Esophagus squamous epithelium (tissue), 5 donors: Measurements from ENCODE around the gene GNA14. TPM values are rescaled to one million over a fixed set of nuclear protein-coding genes. Genes with fewer than 3 reads are reported as not detected.
A peak's percentile ranks its signal among the peaks of the same experiment; 100 is the strongest.

Experiments used
- DNase-seq: peaks from one replicate; lab custom pipeline; 2025; lab: John Stamatoyannopoulos, UW
- H3K27ac ChIP-seq, 4 donors: fragments of 200-600 bp; sonication (generic); one replicate each; pipeline ENCODE4 v1.5.1; 2016 to 2019; ENCODE audit warnings: mild to moderate bottlenecking in 1 of 4
- H3K27me3 ChIP-seq, 4 donors: fragments of 200-600 bp; sonication (generic); 1 replicate in 3 of 4; 2 replicates in 1 of 4; pipeline versions ENCODE4 v1.5.1 to v1.6.0; 2017 to 2021; ENCODE audit warnings: antibody characterized with exemption in 1 of 4
- H3K36me3 ChIP-seq, 3 donors: fragments of 200-600 bp; sonication (generic); one replicate each; pipeline ENCODE4 v1.5.1; 2016 to 2019
- H3K4me1 ChIP-seq, 3 donors: fragments of 200-600 bp; sonication (generic); one replicate each; pipeline ENCODE4 v1.5.1; 2017 to 2019
- H3K4me3 ChIP-seq, 4 donors: fragments of 200-600 bp; sonication (generic); 1 replicate in 3 of 4; 2 replicates in 1 of 4; pipeline ENCODE4 v1.5.1; 2016 to 2019; ENCODE audit warnings: mild to moderate bottlenecking in 2 of 4, moderate library complexity in 1 of 4
- H3K9me3 ChIP-seq, 3 donors: fragments of 200-600 bp; sonication (generic); one replicate each; pipeline ENCODE4 v1.5.1; 2016 to 2019
- CTCF ChIP-seq, 6 experiments: fragments of 450-650 bp in 4 of 6; fragments of 200-600 bp in 2 of 6; sonication (generic) in 2 of 6; IDR thresholded peaks; one replicate each; pipeline ENCODE4 v1.5.1; 2016 to 2019; ENCODE audit warnings: antibody characterized with exemption in 6 of 6, mild to moderate bottlenecking in 4 of 6, moderate library complexity in 4 of 6
- POLR2A ChIP-seq, 4 donors: fragments of 450-650 bp; IDR thresholded peaks; one replicate each; pipeline ENCODE4 v1.6.1; 2017; ENCODE audit warnings: antibody characterized with exemption in 4 of 4, mild to moderate bottlenecking in 4 of 4, moderate library complexity in 3 of 4
- WGBS, 2 donors: methylation state at CpG; one replicate each; pipeline ENCODE4 v1.1.5; 2018; 5-methylcytosine and 5-hydroxymethylcytosine counted together
- intact Hi-C: fragments of 100-400 bp; cut with DNase I; formaldehyde crosslinking; loops from one replicate; pipeline ENCODE4 v1.15.0; 2022
- total RNA-seq, 4 donors: library from RNA; depleted of rRNA; stranded (reverse); fragments of >200 nt; gene quantifications; one replicate each; pipeline ENCODE4 v1.1.0, GENCODE V29; 2016
- donor health status: DM: yes; HTN: yes; CAD: no.

GNA14 gene
- total RNA-seq, 4 donors from 2014 or later = 0.35 to 4.0 (median 2.2) TPM

- 77 to 87% methylated on average over 5 of the region's 5 CpGs for WGBS, 2 donors
- intact Hi-C loops = no loop called here
- peaks cover 0 to 19% (median 0%) of the 10 kb centered on the region in 3 donors for H3K4me1 ChIP-seq
- no peak overlapping the region for H3K4me3 ChIP-seq
- no peak for DNase-seq
- no peaks in the 10 kb centered on the region for H3K9me3 ChIP-seq
- no peaks in the 10 kb centered on the region for H3K36me3 ChIP-seq
- no peaks in the 10 kb centered on the region for H3K27me3 ChIP-seq
- TF ChIP-seq POLR2A (IDR thresholded peaks at IDR 0.05) = no peak
- TF ChIP-seq CTCF (IDR thresholded peaks at IDR 0.05) = no peak
- H3K27ac ChIP-seq = peak overlapping the region in 1 of 4 donors; percentile 20
Measured at GRCh38 chr9:77513457-77513856, 134.7 kb downstream of the GNA14 start.

- peaks cover 0 to 19% (median 0%) of the 10 kb centered on the region in 3 donors for H3K4me1 ChIP-seq
- H3K36me3 ChIP-seq = no peaks in the 10 kb centered on the region
- H3K9me3 ChIP-seq = no peaks in the 10 kb centered on the region
- H3K27ac ChIP-seq = peak overlapping the region in 1 of 4 donors; percentile 20
- DNase-seq = no peak
- TF ChIP-seq CTCF (IDR thresholded peaks at IDR 0.05) = no peak
- no peak for TF ChIP-seq POLR2A (IDR thresholded peaks at IDR 0.05)
- H3K4me3 ChIP-seq = no peak overlapping the region
- intact Hi-C loops = no loop called here
- no peaks in the 10 kb centered on the region for H3K27me3 ChIP-seq
Measured at GRCh38 chr9:77512876-77513275, 135.2 kb downstream of the GNA14 start.

GRCh38 chr9:77511525-77511924, 136.6 kb downstream of the GNA14 start:
- WGBS, 2 donors = 82 to 90% methylated on average over 3 of the region's 3 CpGs
- no peaks in the 10 kb centered on the region for H3K36me3 ChIP-seq
- no peak overlapping the region for H3K27ac ChIP-seq
- intact Hi-C loops = no loop called here
- H3K27me3 ChIP-seq = no peaks in the 10 kb centered on the region
- DNase-seq = no peak
- H3K9me3 ChIP-seq = no peaks in the 10 kb centered on the region
- TF ChIP-seq CTCF (IDR thresholded peaks at IDR 0.05) (no peak), POLR2A (IDR thresholded peaks at IDR 0.05) (no peak)
- H3K4me3 ChIP-seq = no peak overlapping the region
- H3K4me1 ChIP-seq = peaks cover 0 to 23% (median 7%) of the 10 kb centered on the region in 3 donors

GRCh38 chr9:77510666-77511065, 137.5 kb downstream of the GNA14 start:
- TF ChIP-seq POLR2A (IDR thresholded peaks at IDR 0.05) = no peak
- H3K27ac ChIP-seq = no peak overlapping the region
- no peaks in the 10 kb centered on the region for H3K27me3 ChIP-seq
- no peak for DNase-seq
- peaks cover 0 to 27% (median 8%) of the 10 kb centered on the region in 3 donors for H3K4me1 ChIP-seq
- H3K9me3 ChIP-seq = no peaks in the 10 kb centered on the region
- no peaks in the 10 kb centered on the region for H3K36me3 ChIP-seq
- H3K4me3 ChIP-seq = no peak overlapping the region
- intact Hi-C loops = no loop called here
- WGBS, 2 donors = 63 to 71% methylated on average over 2 to 3 of the region's 3 CpGs

- DNase-seq = no peak
- intact Hi-C loops = no loop called here
Measured at GRCh38 chr9:77508396-77508795, 139.7 kb downstream of the GNA14 start.

More at GRCh38 chr9:77508396-77508795, 139.7 kb downstream of the GNA14 start:
- Histone ChIP-seq H3K4me3 (no peak overlapping the region), H3K27me3 (no peaks in the 10 kb centered on the region), H3K4me1 (peaks cover 0 to 16% (median 8%) of the 10 kb centered on the region in 3 donors), H3K27ac (peak overlapping the region in 1 of 4 donors; percentile 71), H3K36me3 (no peaks in the 10 kb centered on the region), H3K9me3 (no peaks in the 10 kb centered on the region)
- TF ChIP-seq CTCF (IDR thresholded peaks at IDR 0.05) = no peak
- TF ChIP-seq POLR2A (IDR thresholded peaks at IDR 0.05) = no peak
- 73 to 85% methylated on average over 3 of the region's 3 CpGs for WGBS, 2 donors
